ENCODE measurements around the gene PLA2G3.
A peak's percentile ranks its signal among the peaks of the same experiment; 100 is the strongest.
"Not testable (repeated sequence)": the region's sequence is repeated elsewhere in the genome, so short reads cannot be mapped to it uniquely, and the experiment has no call there.

The PLA2G3 gene

GRCh38 chr22:31139866-31140716 lies at the start of gene PLA2G3:
Gene PLA2G3, minus strand, starts transcription at chr22:31140508. Its CDS starts 154 bp downstream, at chr22:31140354.
- DNase-seq, result no peak

GRCh38 chr22:31187627-31188026 lies 47.3 kb upstream of the PLA2G3 start:
- DNase-seq, result no peak

- no peak for DNase-seq
These were observed 44.7 kb upstream of the PLA2G3 start for GRCh38 chr22:31185056-31185455.

GRCh38 chr22:31184015-31184414 lies 43.7 kb upstream of the PLA2G3 start:
- no peak for DNase-seq

GRCh38 chr22:31179345-31179744 lies 39.0 kb upstream of the PLA2G3 start:
- DNase-seq, result no peak

GRCh38 chr22:31178859-31179258 lies 38.6 kb upstream of the PLA2G3 start:
- no peak for DNase-seq

GRCh38 chr22:31177420-31178162 lies 37.3 kb upstream of the PLA2G3 start:
- no peak for DNase-seq

- no peak for DNase-seq
These were observed 36.6 kb upstream of the PLA2G3 start for GRCh38 chr22:31176923-31177322.

GRCh38 chr22:31173386-31174145 lies 33.3 kb upstream of the PLA2G3 start:
- DNase-seq, result no peak

- not testable (repeated sequence) for DNase-seq
These were observed 31.4 kb upstream of the PLA2G3 start for GRCh38 chr22:31171734-31172133.

- DNase-seq, result no peak
These were observed 30.7 kb upstream of the PLA2G3 start for GRCh38 chr22:31170971-31171370.

- no peak for DNase-seq
These were observed 21.9 kb upstream of the PLA2G3 start for GRCh38 chr22:31162015-31162765.

GRCh38 chr22:31161386-31161785 lies 21.1 kb upstream of the PLA2G3 start:
- DNase-seq, result no peak

GRCh38 chr22:31160328-31160978 lies 20.1 kb upstream of the PLA2G3 start:
- DNase-seq, result peak; percentile 61

GRCh38 chr22:31155422-31155821 lies 15.1 kb upstream of the PLA2G3 start:
- no peak for DNase-seq

- no peak for DNase-seq
These were observed 14.7 kb upstream of the PLA2G3 start for GRCh38 chr22:31154975-31155374.

- DNase-seq, result no peak
These were observed 13.0 kb upstream of the PLA2G3 start for GRCh38 chr22:31153357-31153756.

GRCh38 chr22:31151872-31152271 lies 11.6 kb upstream of the PLA2G3 start:
- no peak for DNase-seq

- no peak for DNase-seq
These were observed 10.3 kb upstream of the PLA2G3 start for GRCh38 chr22:31150615-31151014.

- no peak for DNase-seq
These were observed 8.8 kb upstream of the PLA2G3 start for GRCh38 chr22:31148953-31149627.

- no peak for DNase-seq
These were observed 8.2 kb upstream of the PLA2G3 start for GRCh38 chr22:31148488-31148887.

Measured in activated CD8-positive, alpha-beta memory T cell treated with anti-CD3 and anti-CD28 coated beads, Interleukin-2, amount 50 U/mL, for 48 hours (primary cell).